Loucy (cell line): ENCODE results near the gene TSPAN17.

Experiments
- EZH2phosphoT487 ChIP-seq: fragments of 200-600 bp; IDR thresholded peaks from 2 replicates; pipeline ENCODE4 v1.6.1; 2018; ENCODE audit warnings: antibody characterized with exemption, mild to moderate bottlenecking, moderate library complexity, borderline replicate concordance
- TF ChIP-seq, protein P1 (sequence below): fragments of 200-600 bp; sonication (generic); conservative IDR thresholded peaks from 2 replicates; pipeline ENCODE4 v1.5.1; 2014; ENCODE audit warnings: mild to moderate bottlenecking, antibody characterized with exemption, low read length

DNA sequence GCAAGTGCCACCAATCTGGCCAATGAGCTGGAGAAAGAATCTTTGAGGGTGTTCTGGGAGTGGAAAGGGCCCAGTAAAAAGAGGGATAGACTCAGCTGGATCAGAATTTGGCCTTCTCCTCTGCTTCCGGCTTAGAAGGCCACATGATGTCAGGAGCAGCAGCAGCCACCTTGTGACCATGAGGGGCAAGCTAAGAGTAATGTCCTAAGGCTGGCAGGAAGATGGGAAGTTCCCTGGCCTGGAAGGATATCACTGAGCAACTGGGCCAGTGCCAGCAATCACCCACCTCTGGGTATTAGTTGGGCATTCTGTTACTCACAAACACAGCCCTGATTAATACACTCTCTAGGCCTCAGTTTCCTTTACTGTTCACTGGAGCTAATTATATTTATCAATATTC is 44.2 kb downstream of the TSPAN17 start:
- TF ChIP-seq, protein P1, sequence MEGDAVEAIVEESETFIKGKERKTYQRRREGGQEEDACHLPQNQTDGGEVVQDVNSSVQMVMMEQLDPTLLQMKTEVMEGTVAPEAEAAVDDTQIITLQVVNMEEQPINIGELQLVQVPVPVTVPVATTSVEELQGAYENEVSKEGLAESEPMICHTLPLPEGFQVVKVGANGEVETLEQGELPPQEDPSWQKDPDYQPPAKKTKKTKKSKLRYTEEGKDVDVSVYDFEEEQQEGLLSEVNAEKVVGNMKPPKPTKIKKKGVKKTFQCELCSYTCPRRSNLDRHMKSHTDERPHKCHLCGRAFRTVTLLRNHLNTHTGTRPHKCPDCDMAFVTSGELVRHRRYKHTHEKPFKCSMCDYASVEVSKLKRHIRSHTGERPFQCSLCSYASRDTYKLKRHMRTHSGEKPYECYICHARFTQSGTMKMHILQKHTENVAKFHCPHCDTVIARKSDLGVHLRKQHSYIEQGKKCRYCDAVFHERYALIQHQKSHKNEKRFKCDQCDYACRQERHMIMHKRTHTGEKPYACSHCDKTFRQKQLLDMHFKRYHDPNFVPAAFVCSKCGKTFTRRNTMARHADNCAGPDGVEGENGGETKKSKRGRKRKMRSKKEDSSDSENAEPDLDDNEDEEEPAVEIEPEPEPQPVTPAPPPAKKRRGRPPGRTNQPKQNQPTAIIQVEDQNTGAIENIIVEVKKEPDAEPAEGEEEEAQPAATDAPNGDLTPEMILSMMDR = no peak
- TF ChIP-seq EZH2phosphoT487 = no peak
